A549 treated with RU486 at 1 μM for 4 hours (cell line): ENCODE data around the gene CHST13. TPM values are rescaled to one million over a fixed set of nuclear protein-coding genes. Genes with fewer than 3 reads are reported as not detected.

Experiments
- total RNA-seq: library from RNA; stranded (reverse); fragments of 200-300 nt; extraction: Qiagen RNA extraction; gene quantifications from 5 replicates; pipeline ENCODE4 v1.2.3, GENCODE V29; 2022; ENCODE audit warnings: low read depth

CHST13 gene
- total RNA-seq: 0.42 to 1.1 TPM (median 0.99 TPM) in 5 replicates

GRCh38 chr3:126523745-126524428 is at the start of gene CHST13:
Gene CHST13, plus strand, starts transcription at chr3:126524155. Its CDS starts 178 bp downstream, at chr3:126524333.

GRCh38 chr3:126475413-126476114 is 48.4 kb upstream of the CHST13 start, which contains the start of gene ZXDC:
Gene ZXDC, minus strand, starts transcription at chr3:126475891. Its CDS starts 26 bp downstream, at chr3:126475865.

GRCh38 chr3:126517291-126517951 is 6.5 kb upstream of the CHST13 start, which contains the start of gene UROC1:
Gene UROC1, minus strand, starts transcription at chr3:126517773. Its CDS starts 54 bp downstream, at chr3:126517719.

GRCh38 chr3:126558336-126559071 is 34.5 kb downstream of the CHST13 start, which contains the start of gene C3orf22:
Gene C3orf22, minus strand, starts transcription at chr3:126558932. Its CDS starts 5,542 bp downstream, at chr3:126553390.

Other genes with a start within 250 kb of the CHST13 start
- 0.06 to 0.19 TPM (median 0.09 TPM) in 4 of 5 replicates, not detected in the other for gene KLF15, start 166.7 kb upstream of the CHST13 start, total RNA-seq
- gene CFAP100, start 129.2 kb upstream of the CHST13 start, total RNA-seq: not detected in 5 replicates
- 6.5 to 8.2 TPM (median 7.8 TPM) in 5 replicates for gene ZXDC, start 48.3 kb upstream of the CHST13 start, total RNA-seq
- not detected in 5 replicates for gene UROC1, start 6.4 kb upstream of the CHST13 start, total RNA-seq
- not detected in 5 replicates for gene C3orf22, start 34.8 kb downstream of the CHST13 start, total RNA-seq
- gene TXNRD3, start 131.0 kb downstream of the CHST13 start, total RNA-seq: 6.1 to 8.5 TPM (median 6.6 TPM) in 5 replicates
- gene CHCHD6, start 180.1 kb downstream of the CHST13 start, total RNA-seq: 17.5 to 20.1 TPM (median 18.9 TPM) in 5 replicates